HAP-1 (cell line): ENCODE data around the gene ERGIC1.

Experiments
- DNase-seq, 2 experiments: peaks; one replicate each; pipeline ENCODE4 v3.0.0-alpha.2; 2016 to 2020; ENCODE audit warnings: low spot score in 2 of 2
- H3K27me3 ChIP-seq: fragments of 250-450 bp; sonication (Bioruptor Pico); 2 replicates; pipeline ENCODE4 v1.5.1; 2020; ENCODE audit warnings: low read depth, mild to moderate bottlenecking, moderate library complexity
- H3K36me3 ChIP-seq: fragments of 250-450 bp; sonication (Bioruptor Pico); replicated peaks from 2 replicates; pipeline ENCODE4 v1.5.1; 2020; ENCODE audit warnings: mild to moderate bottlenecking
- H3K4me1 ChIP-seq: fragments of 250-450 bp; sonication (Bioruptor Pico); 2 replicates; pipeline ENCODE4 v1.5.1; 2020; ENCODE audit warnings: mild to moderate bottlenecking
- H3K4me3 ChIP-seq: fragments of 250-450 bp; sonication (Bioruptor Pico); 2 replicates; pipeline ENCODE4 v1.5.1; 2020; ENCODE audit warnings: mild to moderate bottlenecking, moderate library complexity
- H3K9me3 ChIP-seq: fragments of 250-450 bp; sonication (Bioruptor Pico); 2 replicates; pipeline ENCODE4 v1.5.1; 2020; ENCODE audit warnings: mild to moderate bottlenecking, moderate library complexity
- in situ Hi-C: fragments of 300-500 bp; cut with MboI; formaldehyde crosslinking; loops from 3 replicates; pipeline ENCODE4 v1.14.3; 2020; ENCODE audit warnings: low sequenced_read_pairs, inconsistent platforms, mixed read lengths

Gene ERGIC1

DNA sequence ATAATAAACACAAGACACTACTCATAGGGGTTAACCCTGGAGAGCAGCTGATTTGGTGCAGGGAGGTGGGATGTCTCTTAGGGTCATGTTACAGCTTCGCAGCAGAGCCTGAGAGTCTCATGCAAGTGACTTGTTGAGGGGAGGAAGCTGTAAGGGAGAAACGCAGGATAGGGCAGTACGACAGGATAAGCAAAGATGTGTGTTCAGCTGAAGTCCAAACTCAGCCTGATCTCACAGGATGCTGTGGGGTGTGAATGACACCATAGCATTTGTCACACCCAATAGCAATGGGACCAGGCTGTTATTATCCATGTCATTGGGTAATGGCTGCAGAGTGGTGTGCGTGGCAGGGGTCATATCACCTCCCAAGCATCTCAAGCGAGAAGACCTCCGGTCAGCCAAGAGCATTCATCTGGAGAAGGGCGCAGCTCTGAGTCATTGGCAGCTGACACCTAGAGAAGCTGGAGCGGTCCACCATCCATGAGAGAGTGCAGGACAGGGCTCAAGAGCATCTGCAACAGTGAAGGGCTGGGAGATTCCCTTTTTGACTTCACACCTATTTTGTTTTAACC lies 76.0 kb downstream of the ERGIC1 start:
- DNase-seq: no peak
- Histone ChIP-seq H3K4me1 (no peaks in the 10 kb centered on the region), H3K9me3 (no peaks in the 10 kb centered on the region), H3K36me3 (peaks cover 13% of the 10 kb centered on the region), H3K27me3 (no peaks in the 10 kb centered on the region), H3K4me3 (no peak overlapping the region)
- in situ Hi-C loops: no loop called here

DNA sequence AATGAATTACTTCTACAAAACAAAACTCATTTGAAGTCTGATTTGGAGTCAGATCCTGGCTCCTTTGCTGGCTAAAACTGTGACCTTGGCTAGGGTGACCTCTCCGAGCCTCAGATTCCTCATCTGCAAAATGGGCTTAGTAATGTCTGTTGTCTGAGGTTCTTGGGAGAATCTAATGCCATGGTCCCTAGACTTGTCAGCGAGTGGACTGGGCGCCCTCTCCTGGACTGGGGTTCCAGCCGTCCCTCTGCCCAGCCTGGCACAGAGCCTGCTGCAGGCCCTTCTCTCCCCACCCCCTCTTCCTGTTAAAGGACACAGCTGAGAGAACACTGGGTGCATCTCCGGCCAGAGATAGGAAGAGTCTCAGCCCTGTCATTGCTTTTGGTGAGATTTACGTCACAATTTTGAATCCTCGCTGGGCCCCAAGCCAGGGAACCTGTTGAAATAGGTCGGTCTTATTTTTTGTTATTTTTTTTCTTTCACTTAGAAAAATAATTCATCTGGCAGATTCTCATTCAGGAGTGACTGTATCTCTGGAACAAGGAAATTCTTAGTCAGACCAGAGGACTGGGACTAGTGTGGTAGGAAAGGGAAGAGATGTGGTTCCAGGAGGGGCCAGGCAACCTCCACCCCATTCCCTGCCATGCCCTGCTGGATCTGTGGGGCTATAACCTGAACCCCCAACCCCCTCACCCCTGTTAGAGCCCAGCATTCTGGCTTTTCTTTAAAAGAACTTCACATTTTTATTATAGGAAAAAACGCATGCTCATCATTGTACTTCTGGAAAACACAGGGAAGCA lies 77.0 kb downstream of the ERGIC1 start:
- no peak for DNase-seq
- Histone ChIP-seq H3K4me1 (no peaks in the 10 kb centered on the region), H3K9me3 (no peaks in the 10 kb centered on the region), H3K4me3 (no peak overlapping the region), H3K36me3 (peaks cover 19% of the 10 kb centered on the region), H3K27me3 (no peaks in the 10 kb centered on the region)
- in situ Hi-C loops: no loop called here

DNA sequence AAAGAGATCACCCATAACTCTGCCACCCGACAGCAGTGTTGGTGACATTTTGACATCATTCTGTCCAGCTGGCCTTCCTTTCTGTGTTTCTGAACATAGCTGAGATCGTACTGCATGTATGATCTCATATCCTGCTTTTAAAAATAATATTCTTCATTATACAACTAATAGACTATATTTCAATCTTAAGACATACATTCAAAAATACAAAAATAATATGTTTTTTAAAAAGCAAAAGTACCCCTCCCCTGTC lies 77.5 kb downstream of the ERGIC1 start:
- no peak for DNase-seq
- in situ Hi-C loops: no loop called here
- no peak overlapping the region for H3K4me3 ChIP-seq
- peaks cover 19% of the 10 kb centered on the region for H3K36me3 ChIP-seq
- no peaks in the 10 kb centered on the region for H3K4me1 ChIP-seq
- H3K27me3 ChIP-seq: no peaks in the 10 kb centered on the region
- no peaks in the 10 kb centered on the region for H3K9me3 ChIP-seq

DNA sequence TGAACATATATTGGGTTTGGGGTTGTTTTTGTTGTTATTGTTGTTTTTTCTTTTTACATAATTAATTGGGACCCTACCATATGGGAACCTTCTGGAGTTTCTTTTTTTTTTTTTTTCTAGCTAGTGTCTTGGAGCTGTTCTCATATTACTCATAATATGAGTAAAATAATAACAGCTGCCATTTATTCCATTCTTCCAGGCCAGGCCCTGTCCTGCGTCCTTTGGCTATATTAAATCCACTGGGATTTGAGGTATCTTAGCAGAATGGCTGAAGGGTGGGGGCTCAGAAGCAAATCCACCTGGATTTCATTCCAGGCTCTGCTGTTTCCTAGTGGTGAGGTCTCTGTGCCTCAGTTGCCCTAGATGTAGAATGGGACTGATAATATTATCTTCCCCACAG lies 77.9 kb downstream of the ERGIC1 start:
- no peaks in the 10 kb centered on the region for H3K27me3 ChIP-seq
- no peak overlapping the region for H3K4me3 ChIP-seq
- in situ Hi-C loops: no loop called here
- H3K9me3 ChIP-seq: no peaks in the 10 kb centered on the region
- H3K36me3 ChIP-seq: peaks cover 19% of the 10 kb centered on the region
- no peaks in the 10 kb centered on the region for H3K4me1 ChIP-seq
- DNase-seq: no peak

DNA sequence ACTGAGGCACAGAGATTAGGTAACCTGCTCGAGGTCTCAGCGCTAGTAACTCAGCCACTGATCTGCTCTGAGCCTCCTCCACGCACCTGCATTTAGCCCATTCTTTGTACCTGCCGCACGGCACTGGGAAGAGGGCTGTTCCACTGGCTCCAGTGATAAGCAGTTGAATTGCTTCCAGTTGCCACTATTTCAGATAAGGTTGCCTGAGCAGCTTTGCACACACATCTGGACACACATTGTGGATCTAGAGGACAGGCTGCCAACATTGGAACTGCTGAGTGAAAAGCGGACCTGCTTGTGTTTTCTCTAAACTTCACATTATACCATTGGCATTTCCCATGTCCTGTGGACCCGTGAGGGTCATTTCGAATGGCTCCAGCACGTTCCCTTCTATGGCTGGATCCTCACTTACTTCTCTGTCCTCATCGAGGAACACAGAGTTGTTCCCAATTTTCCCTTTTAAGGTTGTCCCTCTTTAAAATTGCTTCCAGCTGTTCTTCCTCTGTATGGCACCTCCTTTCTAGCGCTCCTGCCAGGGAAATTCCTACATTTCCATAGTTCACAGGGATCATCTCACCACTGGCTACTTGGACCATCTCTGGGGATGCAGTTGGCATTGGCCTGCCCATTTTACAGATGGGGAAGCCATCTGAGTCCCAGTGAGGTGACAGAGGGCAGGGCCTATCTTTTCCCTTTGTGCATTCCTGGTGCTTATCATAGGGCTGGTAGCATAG lies 79.2 kb downstream of the ERGIC1 start:
- in situ Hi-C loops: no loop called here
- Histone ChIP-seq H3K9me3 (no peaks in the 10 kb centered on the region), H3K4me1 (no peaks in the 10 kb centered on the region), H3K36me3 (peaks cover 19% of the 10 kb centered on the region), H3K4me3 (no peak overlapping the region), H3K27me3 (no peaks in the 10 kb centered on the region)
- no peak for DNase-seq

DNA sequence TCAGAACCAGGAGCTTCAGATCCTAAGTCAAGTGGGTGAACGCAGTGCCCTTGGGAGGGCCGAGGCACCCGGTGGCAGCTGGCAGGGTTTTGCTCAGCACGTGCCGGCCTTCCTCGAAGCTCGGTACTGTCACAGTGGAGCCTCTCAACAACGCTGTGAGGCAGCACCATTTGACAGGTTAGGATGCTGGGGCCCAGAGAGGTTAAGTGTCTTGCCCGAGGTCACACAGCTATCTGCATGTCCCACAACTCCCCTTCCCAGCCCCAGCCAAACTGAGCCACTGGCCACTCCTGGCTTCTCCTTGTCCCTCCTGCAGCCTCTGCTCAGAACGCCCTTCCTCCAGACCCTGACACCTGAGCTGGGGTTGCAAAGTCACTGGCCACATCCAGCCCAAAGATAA lies 81.5 kb downstream of the ERGIC1 start:
- no peaks in the 10 kb centered on the region for H3K27me3 ChIP-seq
- H3K4me3 ChIP-seq: no peak overlapping the region
- DNase-seq: no peak
- in situ Hi-C loops: no loop called here
- H3K9me3 ChIP-seq: no peaks in the 10 kb centered on the region
- no peaks in the 10 kb centered on the region for H3K4me1 ChIP-seq
- peaks cover 24% of the 10 kb centered on the region for H3K36me3 ChIP-seq

DNA sequence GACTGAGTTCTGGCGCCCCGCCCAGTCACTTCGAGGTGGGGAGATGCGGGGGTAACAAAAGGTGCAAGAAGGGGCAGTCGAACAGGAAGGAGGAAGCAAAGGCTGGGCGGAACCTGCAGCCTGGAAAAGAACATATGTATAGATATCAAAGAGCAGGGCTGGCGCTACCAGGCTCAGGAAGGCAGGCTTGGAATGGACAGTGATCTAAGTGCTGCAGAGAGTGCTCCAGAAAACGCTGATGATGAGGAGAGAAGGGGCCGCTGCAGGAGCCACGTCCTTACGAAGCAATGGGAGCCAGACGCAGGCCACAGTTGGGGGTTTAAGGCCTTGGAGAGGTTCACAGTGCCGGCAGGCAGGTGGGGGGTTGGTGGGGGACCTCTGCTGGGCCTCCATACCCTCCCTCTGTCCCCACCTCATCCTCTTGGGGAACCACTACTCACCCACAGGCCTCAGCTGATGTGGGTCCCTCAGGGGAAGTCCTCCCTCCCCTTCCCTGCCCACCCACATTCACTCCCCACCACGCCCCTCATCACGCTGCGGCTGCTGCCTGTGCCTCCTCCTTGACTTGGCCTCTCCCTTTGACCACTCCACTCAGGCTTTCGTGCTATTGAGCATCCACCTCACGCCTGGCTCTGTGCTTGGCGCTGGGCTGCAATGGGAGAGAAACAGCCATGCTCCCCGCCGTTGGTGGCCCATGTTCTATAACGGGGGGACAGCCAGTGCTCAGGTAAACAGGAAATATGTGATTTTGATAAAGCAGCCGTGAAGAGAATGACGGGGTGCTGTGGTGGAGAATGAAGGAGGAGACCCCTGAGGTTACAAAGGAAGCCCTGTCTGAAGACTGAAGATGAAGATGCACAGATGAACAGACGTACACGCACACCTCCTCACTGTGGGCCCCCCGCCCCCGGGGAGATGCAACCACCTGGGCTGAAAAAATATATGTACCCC lies 84.6 kb downstream of the ERGIC1 start:
- in situ Hi-C loops: no loop called here
- H3K4me3 ChIP-seq: no peak overlapping the region
- H3K4me1 ChIP-seq: no peaks in the 10 kb centered on the region
- H3K36me3 ChIP-seq: peaks cover 13% of the 10 kb centered on the region
- H3K27me3 ChIP-seq: no peaks in the 10 kb centered on the region
- H3K9me3 ChIP-seq: no peaks in the 10 kb centered on the region
- no peak for DNase-seq

DNA sequence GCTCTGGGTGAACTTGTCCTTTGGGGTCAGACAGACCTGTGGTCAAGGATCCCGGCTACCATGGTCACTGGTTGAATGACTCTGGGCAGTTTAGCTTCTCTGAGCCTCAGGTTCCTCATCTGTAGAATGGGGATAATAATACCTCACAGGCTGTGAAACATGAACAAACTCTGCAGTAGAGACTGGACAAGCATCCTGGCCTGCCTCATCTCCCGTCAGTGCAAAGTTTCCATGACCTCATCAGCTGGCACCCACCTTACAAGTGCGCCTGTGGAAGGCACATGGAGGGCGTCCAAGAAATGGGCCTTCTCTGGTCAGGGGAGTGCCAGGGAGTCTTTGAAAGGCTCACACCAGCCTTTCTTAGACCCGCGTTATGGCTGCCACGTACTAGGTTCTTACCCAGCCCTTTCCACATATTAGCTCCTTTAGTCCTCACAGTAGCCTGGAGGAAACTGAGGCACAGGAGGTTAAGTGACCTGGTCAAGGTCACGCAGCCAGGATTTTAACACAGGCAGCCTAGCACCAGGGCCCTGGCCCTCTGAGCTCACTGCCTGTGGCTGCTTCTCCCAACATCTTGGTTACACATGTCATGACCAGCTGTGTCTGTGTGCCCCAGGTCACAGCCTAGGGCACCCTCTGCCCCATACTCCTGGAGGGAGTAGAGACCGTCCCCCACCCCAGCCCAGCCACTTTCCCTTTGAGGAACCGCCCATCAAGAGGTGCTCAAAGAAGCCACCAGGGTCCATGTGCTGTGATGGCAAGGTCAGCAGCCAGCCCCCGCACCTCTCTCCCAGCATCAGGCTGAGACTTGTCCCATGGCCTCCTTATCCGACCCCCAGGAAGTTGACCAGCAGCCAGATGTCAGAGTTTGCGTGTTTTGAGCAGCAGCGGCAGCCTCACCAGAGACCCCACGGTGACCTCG lies 85.7 kb downstream of the ERGIC1 start:
- DNase-seq: no peak
- in situ Hi-C loops: loop anchor here (10.0 kb wide), 1 partner anchor 445 kb away; no protein-coding TSS in a partner anchor

DNA sequence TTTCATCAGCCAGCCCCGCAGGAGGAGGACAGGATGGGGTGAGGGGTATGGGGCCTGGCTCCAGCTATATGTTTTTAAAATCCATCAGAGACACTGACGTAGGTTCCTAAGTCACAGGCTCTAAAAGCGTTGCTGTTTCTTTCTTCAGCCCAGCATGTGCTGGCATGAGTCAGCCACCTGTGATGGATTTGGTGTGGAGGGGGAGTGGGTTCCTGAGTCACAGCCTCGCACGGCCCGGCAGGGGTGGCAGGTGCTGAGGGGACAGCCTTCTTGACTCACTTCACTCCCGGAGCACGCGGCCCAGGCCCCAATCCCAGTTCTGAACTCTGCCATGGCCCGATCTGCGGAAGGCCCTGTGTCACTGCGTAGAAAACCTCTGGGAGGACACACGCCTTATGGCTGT lies 86.4 kb downstream of the ERGIC1 start:
- DNase-seq: no peak
- in situ Hi-C loops: loop anchor here (10.0 kb wide), 1 partner anchor 446 kb away; no protein-coding TSS in a partner anchor
- Histone ChIP-seq H3K9me3 (no peaks in the 10 kb centered on the region), H3K4me1 (no peaks in the 10 kb centered on the region), H3K36me3 (peaks cover 13% of the 10 kb centered on the region), H3K4me3 (no peak overlapping the region), H3K27me3 (no peaks in the 10 kb centered on the region)

More for the DNA sequence above, 85.7 kb downstream of the ERGIC1 start:
- Histone ChIP-seq H3K27me3 (no peaks in the 10 kb centered on the region), H3K9me3 (no peaks in the 10 kb centered on the region), H3K4me1 (no peaks in the 10 kb centered on the region), H3K36me3 (peaks cover 12% of the 10 kb centered on the region), H3K4me3 (no peak overlapping the region)

DNA sequence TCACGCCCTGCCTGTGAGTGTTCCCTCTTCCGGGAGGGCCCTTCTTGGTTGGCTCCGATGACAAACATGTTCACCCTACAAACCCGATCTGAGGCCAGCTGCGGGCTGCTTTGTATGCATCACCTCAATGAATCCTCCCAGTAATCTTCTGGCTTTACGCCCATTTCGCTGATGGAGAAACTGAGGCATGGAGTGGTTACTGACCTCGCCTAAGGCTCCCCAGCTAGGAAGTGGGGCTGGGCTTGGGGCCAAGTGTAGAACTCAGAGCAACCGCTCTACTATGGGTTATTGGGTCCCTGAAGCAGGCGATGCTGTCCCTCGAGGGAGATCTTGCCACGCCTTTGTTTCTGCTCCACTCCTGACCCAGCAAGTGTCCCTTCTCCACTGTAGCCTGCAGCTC lies 86.9 kb downstream of the ERGIC1 start:
- no peak for DNase-seq
- no peaks in the 10 kb centered on the region for H3K4me1 ChIP-seq
- no peaks in the 10 kb centered on the region for H3K27me3 ChIP-seq
- no peaks in the 10 kb centered on the region for H3K9me3 ChIP-seq
- no peak overlapping the region for H3K4me3 ChIP-seq
- in situ Hi-C loops: loop anchor here (10.0 kb wide), 1 partner anchor 446 kb away; no protein-coding TSS in a partner anchor
- H3K36me3 ChIP-seq: peaks cover 13% of the 10 kb centered on the region

DNA sequence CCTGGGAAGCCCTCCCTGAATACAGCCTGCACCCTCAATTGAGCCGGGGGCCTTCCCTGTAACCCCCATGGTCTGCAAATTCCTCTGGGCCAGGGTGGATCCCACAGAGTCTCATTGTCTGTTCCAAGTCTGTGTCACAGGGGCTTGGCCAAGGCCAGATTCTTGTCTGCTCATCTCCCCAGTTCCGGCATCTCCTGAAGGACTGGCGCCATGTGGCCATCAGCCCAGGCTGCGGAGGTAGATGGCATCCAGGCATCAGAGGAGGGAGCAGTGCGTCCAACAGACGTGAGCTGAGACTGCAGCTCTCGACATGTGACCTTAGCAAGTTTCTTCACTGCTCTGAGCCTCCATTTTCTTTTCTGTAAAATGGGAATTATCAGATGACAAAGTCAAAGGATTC lies 87.9 kb downstream of the ERGIC1 start:
- in situ Hi-C loops: loop anchor here (10.0 kb wide), 1 partner anchor 447 kb away; no protein-coding TSS in a partner anchor
- no peaks in the 10 kb centered on the region for H3K4me1 ChIP-seq
- no peaks in the 10 kb centered on the region for H3K27me3 ChIP-seq
- no peak for DNase-seq
- H3K4me3 ChIP-seq: no peak overlapping the region
- H3K9me3 ChIP-seq: no peaks in the 10 kb centered on the region
- peaks cover 13% of the 10 kb centered on the region for H3K36me3 ChIP-seq

DNA sequence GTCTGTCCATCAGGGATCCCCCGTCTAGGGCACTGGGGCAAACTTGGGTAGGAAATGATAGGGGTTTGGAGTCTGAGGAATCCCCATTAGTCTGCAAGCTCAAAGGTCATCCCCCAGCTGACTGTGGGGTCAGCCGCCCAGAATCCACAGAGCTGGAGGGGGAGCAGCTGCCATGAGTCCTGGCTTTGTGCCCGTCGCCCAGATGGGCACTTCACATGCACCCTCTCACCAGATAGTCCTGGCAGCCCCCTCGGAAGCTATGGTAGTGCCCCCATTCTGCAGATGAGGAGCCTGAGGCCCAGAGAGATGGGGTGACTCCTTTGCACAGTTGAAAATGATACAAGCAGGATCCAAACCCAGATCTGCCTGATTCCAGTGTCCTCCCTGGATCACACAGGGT lies 89.5 kb downstream of the ERGIC1 start:
- Histone ChIP-seq H3K4me1 (no peaks in the 10 kb centered on the region), H3K27me3 (no peaks in the 10 kb centered on the region), H3K36me3 (peaks cover 13% of the 10 kb centered on the region), H3K9me3 (no peaks in the 10 kb centered on the region), H3K4me3 (no peak overlapping the region)
- DNase-seq: no peak
- in situ Hi-C loops: loop anchor here (10.0 kb wide), 1 partner anchor 449 kb away; no protein-coding TSS in a partner anchor
